ENCODE results near the gene NDRG3. TPM values are rescaled to one million over a fixed set of nuclear protein-coding genes. Genes with fewer than 3 reads are reported as not detected.
"Not testable (repeated sequence)": the region's sequence is repeated elsewhere in the genome, so short reads cannot be mapped to it uniquely, and the experiment has no call there.

The NDRG3 gene
- total and polyA plus RNA-seq, 8 donors: 7.0 to 16.9 (median 9.1) TPM

DNA sequence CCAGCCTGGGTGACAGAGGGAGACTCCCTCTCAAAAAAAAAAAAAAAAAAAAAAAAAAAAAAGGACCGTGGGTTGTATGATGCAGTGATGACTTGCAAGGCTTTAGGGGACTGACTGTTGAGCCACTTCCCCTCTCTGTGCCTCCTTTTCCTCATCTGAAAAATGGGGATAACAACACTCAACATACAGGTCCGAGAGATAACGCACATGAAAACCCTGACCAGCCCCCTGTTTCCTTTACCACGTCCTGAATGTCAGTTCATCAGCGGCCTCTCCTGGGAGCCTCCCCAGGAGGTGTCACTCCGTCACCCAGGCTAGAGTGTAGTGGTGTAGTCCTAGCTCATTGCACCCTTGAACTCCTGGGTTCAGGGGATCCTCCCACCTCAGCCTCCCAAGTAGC, 103.8 kb downstream of the NDRG3 start:
- intact Hi-C loops (cut with DNase I): no loop called here
- FAIRE-seq: no peak

DNA sequence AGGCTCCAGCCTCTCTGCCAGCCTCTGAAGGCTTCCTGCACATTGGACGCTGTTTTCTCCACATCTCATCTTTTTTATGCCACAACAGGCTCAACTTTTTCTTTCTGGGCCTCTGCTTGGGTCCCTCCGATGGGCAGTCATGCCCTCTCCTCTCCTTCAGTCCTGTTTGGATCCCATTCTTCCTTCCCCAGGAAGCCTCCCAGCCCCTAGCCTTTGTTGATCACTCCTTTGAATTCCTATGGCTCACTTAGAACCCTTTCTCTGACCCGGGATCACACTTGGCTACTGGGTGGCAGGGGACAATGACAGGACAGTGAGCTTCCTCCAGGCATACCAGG, 104.4 kb downstream of the NDRG3 start:
- H3K27me3 ChIP-seq: no peaks in the 10 kb centered on the region
- no peaks in the 10 kb centered on the region for H3K9me3 ChIP-seq
- H3K27ac ChIP-seq: no peak overlapping the region
- intact Hi-C loops (cut with DNase I): no loop called here
- no peak overlapping the region for H3K4me3 ChIP-seq
- WGBS, 2 donors: 81 to 88% methylated on average over 3 of the region's 3 CpGs
- no peak for ATAC-seq
- H3K4me1 ChIP-seq: no peaks in the 10 kb centered on the region
- TF ChIP-seq, protein P1, sequence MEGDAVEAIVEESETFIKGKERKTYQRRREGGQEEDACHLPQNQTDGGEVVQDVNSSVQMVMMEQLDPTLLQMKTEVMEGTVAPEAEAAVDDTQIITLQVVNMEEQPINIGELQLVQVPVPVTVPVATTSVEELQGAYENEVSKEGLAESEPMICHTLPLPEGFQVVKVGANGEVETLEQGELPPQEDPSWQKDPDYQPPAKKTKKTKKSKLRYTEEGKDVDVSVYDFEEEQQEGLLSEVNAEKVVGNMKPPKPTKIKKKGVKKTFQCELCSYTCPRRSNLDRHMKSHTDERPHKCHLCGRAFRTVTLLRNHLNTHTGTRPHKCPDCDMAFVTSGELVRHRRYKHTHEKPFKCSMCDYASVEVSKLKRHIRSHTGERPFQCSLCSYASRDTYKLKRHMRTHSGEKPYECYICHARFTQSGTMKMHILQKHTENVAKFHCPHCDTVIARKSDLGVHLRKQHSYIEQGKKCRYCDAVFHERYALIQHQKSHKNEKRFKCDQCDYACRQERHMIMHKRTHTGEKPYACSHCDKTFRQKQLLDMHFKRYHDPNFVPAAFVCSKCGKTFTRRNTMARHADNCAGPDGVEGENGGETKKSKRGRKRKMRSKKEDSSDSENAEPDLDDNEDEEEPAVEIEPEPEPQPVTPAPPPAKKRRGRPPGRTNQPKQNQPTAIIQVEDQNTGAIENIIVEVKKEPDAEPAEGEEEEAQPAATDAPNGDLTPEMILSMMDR (IDR thresholded peaks at IDR 0.05): no peak
- FAIRE-seq: no peak
- no peaks in the 10 kb centered on the region for H3K36me3 ChIP-seq
- DNase-seq: no peak

More for the DNA sequence above, 103.8 kb downstream of the NDRG3 start:
- WGBS, 2 donors: 81 to 88% methylated on average over 5 to 6 of the region's 6 CpGs
- no peaks in the 10 kb centered on the region for H3K4me1 ChIP-seq
- DNase-seq (no peak), ATAC-seq (no peak)
- H3K9me3 ChIP-seq: no peaks in the 10 kb centered on the region
- TF ChIP-seq, protein P1 (IDR thresholded peaks at IDR 0.05): no peak
- no peaks in the 10 kb centered on the region for H3K36me3 ChIP-seq
- H3K4me3 ChIP-seq: no peak overlapping the region
- H3K27ac ChIP-seq: no peak overlapping the region
- H3K27me3 ChIP-seq: no peaks in the 10 kb centered on the region

DNA sequence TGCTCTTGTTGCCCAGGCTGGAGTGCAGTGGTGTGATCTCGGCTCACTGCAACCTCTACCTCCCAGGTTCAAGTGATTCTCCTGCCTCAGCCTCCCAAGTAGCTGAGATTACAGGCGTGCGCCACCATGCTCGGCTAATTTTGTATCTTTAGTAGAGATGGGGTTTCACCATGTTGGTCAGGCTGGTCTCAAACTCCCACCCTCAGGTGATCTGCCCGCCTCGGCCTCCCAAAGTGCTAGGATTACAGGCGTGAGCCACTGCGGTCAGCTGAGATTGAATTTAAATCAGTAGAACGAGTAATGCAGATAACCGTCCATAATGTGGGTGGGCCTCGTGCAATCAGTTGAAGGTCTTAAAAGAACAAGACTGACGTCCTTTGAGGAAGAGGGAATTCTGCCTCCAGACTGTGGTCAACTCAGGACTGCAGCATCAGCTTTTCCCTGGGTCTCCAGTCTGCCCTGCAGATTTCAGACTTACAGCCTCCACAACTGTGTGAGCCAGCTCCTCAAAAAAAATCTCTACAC, 107.0 kb downstream of the NDRG3 start:
- DNase-seq; FAIRE-seq; H3K9me3 ChIP-seq; H3K36me3 ChIP-seq; intact Hi-C loops (cut with DNase I); H3K4me1 ChIP-seq; H3K4me3 ChIP-seq; ATAC-seq; H3K27me3 ChIP-seq; H3K27ac ChIP-seq: not testable (repeated sequence)
- WGBS, 2 donors: 92 to 93% methylated on average over 12 of the region's 12 CpGs

DNA sequence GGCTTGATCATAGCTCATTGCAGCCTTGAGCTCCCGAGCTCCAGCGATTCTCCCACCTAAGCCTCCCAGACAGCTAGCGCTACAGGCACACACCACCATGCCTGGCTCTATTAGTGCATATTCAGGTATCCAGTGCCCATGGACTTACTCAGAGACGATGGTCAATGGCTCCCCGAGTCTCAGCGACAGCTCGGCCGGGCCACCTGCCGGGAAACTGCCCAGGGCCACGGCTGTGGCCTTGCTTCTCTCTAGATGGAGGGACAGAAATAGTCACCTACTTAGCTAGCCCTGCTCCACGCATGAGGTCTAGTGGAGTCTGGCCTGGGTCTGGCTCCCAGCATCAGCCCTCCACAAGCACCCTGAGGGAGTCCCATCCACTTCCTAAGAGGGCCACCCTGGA, 111.5 kb downstream of the NDRG3 start:
- no peak for DNase-seq
- no peaks in the 10 kb centered on the region for H3K36me3 ChIP-seq
- H3K27me3 ChIP-seq: no peaks in the 10 kb centered on the region
- 84 to 93% methylated on average over 11 of the region's 11 CpGs for WGBS, 2 donors
- FAIRE-seq: no peak
- no peak overlapping the region for H3K27ac ChIP-seq
- H3K9me3 ChIP-seq: no peaks in the 10 kb centered on the region
- H3K4me3 ChIP-seq: no peak overlapping the region
- TF ChIP-seq, protein P1 (IDR thresholded peaks at IDR 0.05): no peak
- H3K4me1 ChIP-seq: no peaks in the 10 kb centered on the region
- no peak for ATAC-seq
- intact Hi-C loops (cut with DNase I): no loop called here

DNA sequence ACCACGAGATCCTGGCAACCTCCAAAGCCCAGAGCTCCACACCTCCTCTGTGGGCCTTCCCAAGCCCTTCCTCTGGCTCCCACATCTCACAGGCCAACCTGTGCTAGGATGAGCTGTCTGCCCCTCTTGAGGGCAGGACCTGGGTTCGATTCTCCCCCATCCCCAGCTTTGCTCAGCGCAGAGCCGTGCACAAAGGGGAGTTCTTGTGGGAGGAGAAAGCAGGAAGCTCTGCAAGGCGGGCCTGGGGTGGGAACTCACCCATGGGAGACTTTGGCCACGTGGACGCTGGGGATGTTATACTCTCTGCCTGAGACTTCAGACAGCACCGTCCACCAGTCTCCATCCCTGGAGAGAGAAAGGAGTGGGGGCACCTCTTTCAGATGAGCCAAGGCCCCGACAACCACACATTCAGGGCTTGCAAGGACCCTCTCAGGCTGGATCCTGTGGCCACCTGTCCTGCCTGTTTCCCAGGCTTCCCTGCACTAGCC, 112.6 kb downstream of the NDRG3 start:
- TF ChIP-seq, protein P1 (IDR thresholded peaks at IDR 0.05): no peak
- no peaks in the 10 kb centered on the region for H3K27me3 ChIP-seq
- no peaks in the 10 kb centered on the region for H3K4me1 ChIP-seq
- no peak for DNase-seq
- H3K4me3 ChIP-seq: no peak overlapping the region
- no peaks in the 10 kb centered on the region for H3K9me3 ChIP-seq
- no peaks in the 10 kb centered on the region for H3K36me3 ChIP-seq
- FAIRE-seq: no peak
- ATAC-seq: no peak
- intact Hi-C loops (cut with DNase I): no loop called here
- H3K27ac ChIP-seq: no peak overlapping the region
- WGBS, 2 donors: 70 to 73% methylated on average over 9 of the region's 9 CpGs

Measured in pancreas (tissue), 10 donors.